ENCODE results near the gene MYOCOS.
"Not testable (repeated sequence)": the region's sequence is repeated elsewhere in the genome, so short reads cannot be mapped to it uniquely, and the experiment has no call there.

Gene MYOCOS, protein sequence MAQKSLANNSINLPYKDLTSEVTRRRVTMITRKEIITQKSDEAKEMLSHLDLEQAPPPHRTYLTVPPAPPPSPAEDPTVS

DNA sequence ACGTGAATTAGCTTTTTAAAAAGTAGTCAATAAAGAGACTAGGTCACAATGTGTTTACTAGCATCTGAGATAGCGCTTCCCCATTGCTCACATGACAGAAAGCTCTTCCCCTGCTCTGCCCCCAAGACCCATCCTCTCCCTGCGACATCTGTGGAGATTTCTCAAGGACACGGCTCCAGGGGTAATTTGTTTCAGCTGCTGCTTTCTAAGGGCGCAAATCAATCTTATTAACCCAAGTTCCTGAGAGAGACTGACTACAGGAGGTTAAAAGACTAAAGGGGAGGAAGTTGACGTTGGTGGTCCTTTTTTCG is at the start of gene MYOCOS:
MYOCOS (plus strand) TSS at position 92 of the 311 bp plus-strand sequence. CDS start 1,641 bp downstream, outside the sequence.
- no peak for DNase-seq (ENCODE audit: low read depth in 2 of 2)

DNA sequence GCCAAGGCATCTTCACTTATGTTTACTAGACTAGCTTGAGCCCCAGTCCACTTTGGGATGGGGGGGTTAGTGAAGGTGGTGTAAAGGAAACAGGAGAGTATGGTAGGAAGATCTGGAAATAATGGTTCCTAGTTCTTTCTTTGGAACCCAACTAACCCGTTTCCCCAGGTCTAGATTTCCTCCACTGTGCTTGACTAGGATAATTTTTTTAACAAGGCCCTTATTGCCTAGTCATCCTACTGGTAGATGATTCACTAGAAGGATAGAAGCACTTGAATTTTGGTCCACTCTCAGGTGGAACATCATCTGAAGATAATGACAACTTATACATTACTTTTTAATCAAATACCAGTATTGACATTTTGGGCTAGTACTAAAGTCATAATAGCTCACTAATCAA is 45.9 kb upstream of the MYOCOS start:
- DNase-seq (ENCODE audit: low read depth in 2 of 2), result no peak

GRCh38 chr1:171581226-171581625 is 40.8 kb upstream of the MYOCOS start:
- no peak for DNase-seq (ENCODE audit: low read depth in 2 of 2)

- DNase-seq (ENCODE audit: low read depth in 2 of 2), result no peak
Observed at GRCh38 chr1:171581766-171582165, 40.3 kb upstream of the MYOCOS start.

GRCh38 chr1:171582589-171582988 is 39.5 kb upstream of the MYOCOS start:
- DNase-seq (ENCODE audit: low read depth in 2 of 2), result no peak

DNA sequence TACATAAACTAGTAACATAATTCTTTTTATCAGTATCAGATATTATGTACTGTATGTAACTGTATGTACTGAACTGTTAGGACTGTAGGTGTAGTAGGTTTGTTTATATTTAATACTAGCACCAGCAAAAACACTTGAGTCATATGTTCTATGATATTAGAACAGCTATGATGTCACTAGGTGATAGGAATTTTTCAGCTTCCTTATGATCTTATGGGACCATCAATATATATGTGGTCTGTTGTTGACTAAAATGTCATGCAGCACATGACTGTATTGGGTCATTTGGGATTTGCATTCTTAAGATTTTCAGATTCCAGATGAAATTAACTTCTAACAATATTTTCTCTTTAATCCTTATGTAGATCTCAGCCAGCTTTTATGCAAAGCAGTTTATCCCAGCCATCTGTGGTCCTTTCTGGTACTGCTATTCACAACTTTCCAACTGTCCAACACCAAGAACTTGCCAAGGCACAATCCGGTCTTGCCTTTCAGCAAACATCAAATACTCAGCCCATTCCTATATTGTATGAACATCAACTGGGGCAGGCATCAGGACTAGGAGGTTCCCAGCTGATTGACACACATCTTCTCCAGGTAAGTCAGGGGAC is 38.3 kb upstream of the MYOCOS start:
- no peak for DNase-seq (ENCODE audit: low read depth in 2 of 2)

DNA sequence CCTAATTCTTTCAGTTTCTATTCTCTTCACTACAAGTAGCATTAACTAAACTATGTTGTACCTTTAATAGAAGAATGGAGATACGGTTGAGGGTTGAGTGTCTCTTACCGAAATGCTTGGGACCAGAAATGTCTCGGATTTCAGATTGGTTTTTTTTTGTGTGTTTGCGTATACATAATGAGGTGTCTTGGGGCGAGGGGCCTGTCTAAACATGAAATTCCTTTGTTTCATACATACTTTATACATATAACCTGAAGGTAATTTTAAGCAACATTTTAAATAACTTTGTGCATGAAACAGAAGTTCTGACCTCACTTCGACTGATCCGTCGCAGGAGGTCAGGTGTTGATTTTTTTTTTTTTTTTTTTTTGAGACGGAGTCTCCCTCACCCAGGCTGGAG is 36.3 kb upstream of the MYOCOS start:
- DNase-seq (ENCODE audit: low read depth in 2 of 2), result no peak

DNA sequence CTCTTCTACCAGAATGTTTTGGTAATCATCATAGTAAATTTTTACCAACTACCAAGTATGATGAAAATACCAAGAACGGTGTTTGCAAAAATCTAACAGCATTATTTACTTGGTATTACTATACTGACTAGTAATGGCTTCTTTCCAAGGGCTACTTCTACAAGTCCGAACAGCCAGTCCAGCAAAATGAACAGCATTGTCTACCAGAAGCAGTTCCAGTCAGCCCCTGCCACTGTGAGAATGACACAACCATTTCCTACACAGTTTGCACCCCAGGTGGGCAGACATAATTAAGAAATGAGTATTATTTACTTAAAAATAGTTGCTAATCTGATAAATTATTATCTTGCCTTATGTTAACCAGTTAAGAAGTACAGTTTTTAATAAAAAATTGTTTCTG is 33.8 kb upstream of the MYOCOS start:
- no peak for DNase-seq (ENCODE audit: low read depth in 2 of 2)

DNA sequence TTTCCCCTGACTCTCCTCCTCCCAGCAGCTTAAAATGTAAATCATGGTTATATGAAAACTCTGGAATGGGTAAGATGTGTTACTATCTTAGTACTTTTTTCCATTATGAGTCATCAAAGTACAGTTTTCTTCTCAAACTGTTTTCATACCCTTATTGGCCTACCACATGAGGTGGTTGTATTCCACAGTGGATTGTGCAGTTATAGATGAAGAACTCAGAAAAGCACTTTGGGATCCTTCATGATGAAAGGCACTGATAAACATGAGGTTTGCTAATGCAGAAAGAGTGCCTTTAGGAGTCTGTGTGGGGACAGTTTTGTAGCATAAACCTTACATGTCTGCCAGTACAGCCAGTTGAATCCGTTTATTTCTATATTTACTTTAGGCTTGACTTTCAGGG is 32.0 kb upstream of the MYOCOS start:
- DNase-seq (ENCODE audit: low read depth in 2 of 2), result no peak

DNA sequence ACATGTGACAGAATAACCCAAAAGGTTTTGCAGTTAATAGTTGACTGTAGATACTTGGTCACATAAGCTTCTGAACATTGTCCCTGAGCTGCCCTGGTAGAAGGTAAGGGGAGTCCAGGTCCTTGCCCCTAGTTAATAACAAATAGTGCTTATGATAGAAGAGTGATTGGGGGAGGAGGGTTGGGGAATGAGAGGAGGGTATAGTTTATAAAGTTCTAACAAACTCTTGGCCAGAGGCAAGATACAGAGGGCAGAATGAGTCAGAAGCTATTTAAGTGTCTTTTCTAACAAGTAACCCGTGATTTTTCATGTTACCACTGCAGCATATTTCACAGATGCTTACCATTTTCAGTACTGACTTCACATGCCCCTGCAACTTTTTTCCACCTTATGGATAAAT is 26.7 kb upstream of the MYOCOS start:
- DNase-seq (ENCODE audit: low read depth in 2 of 2), result no peak

- no peak for DNase-seq (ENCODE audit: low read depth in 2 of 2)
Observed at GRCh38 chr1:171596119-171596518, 25.9 kb upstream of the MYOCOS start.

- DNase-seq (ENCODE audit: low read depth in 2 of 2), result no peak
Observed at GRCh38 chr1:171596705-171597104, 25.3 kb upstream of the MYOCOS start.

- no peak for DNase-seq (ENCODE audit: low read depth in 2 of 2)
Observed at GRCh38 chr1:171597203-171597602, 24.8 kb upstream of the MYOCOS start.

GRCh38 chr1:171600310-171600709 is 21.7 kb upstream of the MYOCOS start:
- DNase-seq (ENCODE audit: low read depth in 2 of 2), result not testable (repeated sequence)

GRCh38 chr1:171600862-171601261 is 21.2 kb upstream of the MYOCOS start:
- DNase-seq (ENCODE audit: low read depth in 2 of 2), result no peak

DNA sequence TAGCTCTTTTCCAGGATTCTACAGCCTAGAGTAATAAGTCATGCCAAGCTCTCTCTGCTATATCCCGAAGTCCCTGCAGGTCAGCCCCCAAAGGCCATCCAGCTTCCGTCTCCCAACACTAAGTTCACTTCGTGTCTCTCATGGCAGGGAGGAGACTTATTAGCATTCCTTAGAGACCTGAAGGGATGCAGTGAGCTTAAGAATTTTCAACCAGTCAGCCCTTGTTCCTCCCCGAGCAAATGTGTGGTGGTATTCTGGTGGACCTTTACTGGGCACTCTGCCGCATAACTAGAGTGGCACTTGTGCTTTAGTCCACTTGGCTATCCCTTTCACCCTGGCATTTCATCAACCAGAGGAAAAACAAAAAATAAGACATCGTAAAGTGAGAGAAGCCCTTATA is 19.0 kb upstream of the MYOCOS start:
- not testable (repeated sequence) for DNase-seq (ENCODE audit: low read depth in 2 of 2)

- no peak for DNase-seq (ENCODE audit: low read depth in 2 of 2)
Observed at GRCh38 chr1:171606402-171606941, 15.6 kb upstream of the MYOCOS start.

GRCh38 chr1:171610385-171610784 is 11.7 kb upstream of the MYOCOS start:
- no peak for DNase-seq (ENCODE audit: low read depth in 2 of 2)

- no peak for DNase-seq (ENCODE audit: low read depth in 2 of 2)
Observed at GRCh38 chr1:171611306-171611705, 10.7 kb upstream of the MYOCOS start.

DNA sequence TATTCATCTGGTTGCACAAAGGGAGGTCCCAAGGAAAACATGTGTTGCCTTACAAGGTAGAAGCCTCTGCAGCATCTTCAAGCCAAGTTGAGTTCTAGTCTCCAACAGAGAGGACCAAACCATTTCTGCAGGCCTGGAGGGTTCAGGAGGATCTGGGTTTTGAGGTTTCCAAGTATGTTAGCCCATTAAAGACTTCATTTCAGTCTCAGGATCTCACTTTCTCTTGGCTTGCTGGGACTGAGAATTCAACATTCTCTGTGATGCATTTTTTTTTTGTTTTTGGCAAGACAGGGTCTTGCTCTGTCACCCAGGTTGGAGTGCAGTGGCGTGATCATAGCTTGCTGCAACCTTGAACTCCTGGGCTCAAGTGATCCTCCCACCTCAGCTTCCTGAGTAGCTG is 8.8 kb upstream of the MYOCOS start:
- no peak for DNase-seq (ENCODE audit: low read depth in 2 of 2)

- not testable (repeated sequence) for DNase-seq (ENCODE audit: low read depth in 2 of 2)
Observed at GRCh38 chr1:171615122-171615906, 6.7 kb upstream of the MYOCOS start.

DNA sequence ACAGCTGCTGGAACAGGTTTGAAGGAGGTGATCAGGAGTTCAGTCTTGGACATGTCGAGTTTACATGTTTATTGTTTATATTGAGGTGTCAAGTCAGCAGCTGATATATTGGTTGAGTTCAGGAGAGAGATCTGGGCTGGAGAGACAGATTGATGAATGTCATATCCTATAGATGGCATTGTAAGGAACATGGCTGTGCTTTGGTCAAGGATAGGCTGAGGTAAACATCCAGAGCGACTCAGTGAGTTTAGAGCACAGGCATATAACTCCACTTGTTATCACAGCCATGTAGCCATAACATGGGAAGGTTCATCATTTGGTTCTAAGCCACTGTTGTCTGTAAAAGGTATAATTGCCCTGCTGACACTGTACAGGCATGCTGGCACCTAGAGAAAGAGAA is 5.5 kb upstream of the MYOCOS start:
- no peak for DNase-seq (ENCODE audit: low read depth in 2 of 2)

GRCh38 chr1:171623651-171624331 is 1.7 kb downstream of the MYOCOS start:
- DNase-seq (ENCODE audit: low read depth in 2 of 2), result no peak
